Stimulated activated CD4-positive, alpha-beta T cell treated with anti-CD3 and anti-CD28 coated beads, TNF-alpha, amount 100 ng/mL, for 48 hours (primary cell): ENCODE measurements around the gene NXT2.
"Not testable (repeated sequence)": the region's sequence is repeated elsewhere in the genome, so short reads cannot be mapped to it uniquely, and the experiment has no call there.

ENCODE experiments used
- DNase-seq, 3 donors: peaks; one replicate each; pipeline ENCODE4 v3.0.0-alpha.2; 2020; ENCODE audit warnings: low read depth in 3 of 3

The NXT2 gene

GRCh38 chrX:109536439-109537323, at the start of gene NXT2:
Gene NXT2, plus strand, starts transcription at chrX:109536844. Its CDS starts 163 bp downstream, at chrX:109537007.
- peak; percentile 56 to 78 (median 76) for DNase-seq

GRCh38 chrX:109487640-109488039, 49.0 kb upstream of the NXT2 start:
- DNase-seq = no peak

GRCh38 chrX:109489174-109489573, 47.5 kb upstream of the NXT2 start:
- DNase-seq = no peak

GRCh38 chrX:109498434-109498833, 38.2 kb upstream of the NXT2 start:
- no peak for DNase-seq

- DNase-seq = no peak
These were observed 35.5 kb upstream of the NXT2 start for GRCh38 chrX:109501176-109501575.

- no peak for DNase-seq
These were observed 27.7 kb upstream of the NXT2 start for GRCh38 chrX:109508915-109509314.

- DNase-seq = no peak
These were observed 25.5 kb upstream of the NXT2 start for GRCh38 chrX:109511113-109511512.

- no peak for DNase-seq
These were observed 17.6 kb upstream of the NXT2 start for GRCh38 chrX:109519001-109519400.

GRCh38 chrX:109533005-109533404, 3.6 kb upstream of the NXT2 start:
- no peak for DNase-seq

- DNase-seq = no peak
These were observed 3.0 kb upstream of the NXT2 start for GRCh38 chrX:109533631-109534030.

GRCh38 chrX:109534933-109535332, 1.7 kb upstream of the NXT2 start:
- no peak for DNase-seq

GRCh38 chrX:109535578-109535977, 1.1 kb upstream of the NXT2 start:
- DNase-seq = no peak

GRCh38 chrX:109537324-109537665, 651 bp downstream of the NXT2 start:
- DNase-seq = no peak

GRCh38 chrX:109539007-109539406, 2.4 kb downstream of the NXT2 start:
- DNase-seq = not testable (repeated sequence)

- DNase-seq = no peak
These were observed 17.2 kb downstream of the NXT2 start for GRCh38 chrX:109553862-109554261.

GRCh38 chrX:109576083-109576482, 39.4 kb downstream of the NXT2 start:
- not testable (repeated sequence) for DNase-seq

GRCh38 chrX:109577055-109577454, 40.4 kb downstream of the NXT2 start:
- no peak for DNase-seq

GRCh38 chrX:109578916-109579315, 42.3 kb downstream of the NXT2 start:
- no peak for DNase-seq

GRCh38 chrX:109585488-109585887, 48.8 kb downstream of the NXT2 start:
- no peak for DNase-seq

- no peak for DNase-seq
These were observed 53.5 kb downstream of the NXT2 start for GRCh38 chrX:109590176-109590575.
